ENCODE results near the gene SYNGR2. TPM values are rescaled to one million over a fixed set of nuclear protein-coding genes. Genes with fewer than 3 reads are reported as not detected.

The SYNGR2 gene
- polyA plus RNA-seq, 3 donors, result 52.8 to 75.7 (median 63.8) TPM

- DNase-seq (ENCODE audit: extremely low read depth in 1 of 11, low read depth in 9 of 11, low spot score in 4 of 11), result no peak
These were observed 42.1 kb upstream of the SYNGR2 start for GRCh38 chr17:78125976-78126894.

DNA sequence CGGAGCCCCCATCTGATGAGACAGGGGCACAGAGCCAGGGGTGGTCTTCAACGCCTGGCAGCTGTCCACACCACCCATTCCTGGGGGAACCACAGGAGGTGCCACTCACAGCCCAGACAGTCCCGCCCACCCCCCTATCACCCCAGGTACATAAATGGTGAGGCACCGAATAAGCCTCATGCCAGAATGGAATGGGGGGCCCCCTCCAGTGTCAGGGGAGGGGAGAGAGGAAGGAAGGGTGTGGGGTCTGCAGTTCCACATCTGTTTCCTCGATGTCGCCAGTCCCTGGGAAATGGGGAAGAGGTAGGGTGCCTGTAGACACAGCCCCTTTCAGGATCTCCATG, 41.5 kb upstream of the SYNGR2 start:
- no peak for DNase-seq (ENCODE audit: extremely low read depth in 1 of 11, low read depth in 9 of 11, low spot score in 4 of 11)

DNA sequence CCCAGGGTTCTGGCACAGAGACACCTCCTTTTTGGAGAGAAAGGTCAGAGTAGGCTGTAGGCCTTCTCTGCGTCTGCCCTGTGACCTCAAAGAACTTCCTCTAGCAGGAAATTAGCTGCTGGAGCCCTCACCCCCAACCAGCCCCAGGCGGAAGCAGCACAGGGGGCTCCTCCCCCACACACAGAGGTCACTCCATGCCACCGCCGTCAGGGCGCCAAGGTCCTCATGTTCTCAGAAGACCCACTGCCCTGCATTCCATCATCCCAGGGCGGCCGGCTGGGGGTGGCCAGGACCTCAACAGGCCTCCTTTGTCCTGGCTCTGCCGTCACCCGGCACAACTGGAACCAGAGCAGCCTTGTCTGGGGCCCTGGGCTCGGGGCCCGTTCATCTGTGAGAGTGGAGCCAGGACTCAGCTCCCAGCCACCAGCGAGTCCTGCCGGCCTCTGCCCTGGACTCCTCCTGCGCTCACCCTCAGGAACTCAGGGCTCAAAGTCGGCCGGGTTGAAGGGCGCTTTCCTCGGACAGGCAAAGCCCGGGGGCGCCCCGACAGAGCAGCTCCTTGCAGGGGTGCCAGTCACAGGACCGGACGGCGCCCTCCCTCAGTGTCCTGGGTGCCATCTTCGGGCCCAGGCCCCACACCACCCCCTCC, 41.0 kb upstream of the SYNGR2 start:
- DNase-seq (ENCODE audit: extremely low read depth in 1 of 11, low read depth in 9 of 11, low spot score in 4 of 11), result no peak

GRCh38 chr17:78127888-78128550, 40.4 kb upstream of the SYNGR2 start:
- no peak for DNase-seq (ENCODE audit: extremely low read depth in 1 of 11, low read depth in 9 of 11, low spot score in 4 of 11)

- DNase-seq (ENCODE audit: extremely low read depth in 1 of 11, low read depth in 9 of 11, low spot score in 4 of 11), result no peak
These were observed 39.6 kb upstream of the SYNGR2 start, which contains the start of gene TMC6 for GRCh38 chr17:78128551-78129350. Gene TMC6 (minus strand): TSS chr17:78128755. CDS start chr17:78126832, 1,923 bp downstream.

DNA sequence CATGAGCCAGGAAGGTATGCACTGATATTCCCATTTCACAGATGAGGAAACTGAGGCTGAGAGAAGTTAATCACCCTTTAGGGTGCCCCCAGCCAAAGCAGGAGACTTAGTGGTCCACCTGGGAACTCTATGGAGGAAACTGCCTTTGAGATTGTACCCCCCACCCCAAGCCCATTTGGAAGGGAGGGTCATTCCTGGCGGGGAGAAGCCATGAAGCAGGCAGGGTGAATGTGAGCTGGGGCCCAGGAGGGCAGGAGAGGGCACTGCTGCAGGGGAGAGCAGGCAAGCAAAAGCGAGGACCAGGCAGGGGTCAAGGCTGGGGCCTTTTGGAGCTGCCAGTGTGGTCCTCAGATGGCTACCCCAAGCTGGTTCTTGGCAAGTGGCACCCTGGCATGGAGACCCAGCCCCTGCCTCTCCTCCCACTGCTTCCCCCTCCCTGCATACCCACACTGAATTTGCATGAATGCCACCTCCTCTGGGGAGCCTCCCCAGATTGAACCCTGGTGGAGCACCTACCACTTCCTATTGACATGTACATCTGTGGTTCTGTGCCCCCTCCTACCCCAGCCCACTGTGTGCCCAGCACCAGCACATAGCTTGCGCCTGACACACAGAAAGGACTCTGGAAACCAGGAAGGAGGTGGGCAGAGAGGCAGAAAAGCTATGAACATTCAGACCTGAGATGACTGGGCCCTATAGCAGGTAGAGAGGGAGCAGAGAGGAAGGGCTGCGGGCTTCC, 38.9 kb upstream of the SYNGR2 start:
- DNase-seq (ENCODE audit: extremely low read depth in 1 of 11, low read depth in 9 of 11, low spot score in 4 of 11), result no peak

DNA sequence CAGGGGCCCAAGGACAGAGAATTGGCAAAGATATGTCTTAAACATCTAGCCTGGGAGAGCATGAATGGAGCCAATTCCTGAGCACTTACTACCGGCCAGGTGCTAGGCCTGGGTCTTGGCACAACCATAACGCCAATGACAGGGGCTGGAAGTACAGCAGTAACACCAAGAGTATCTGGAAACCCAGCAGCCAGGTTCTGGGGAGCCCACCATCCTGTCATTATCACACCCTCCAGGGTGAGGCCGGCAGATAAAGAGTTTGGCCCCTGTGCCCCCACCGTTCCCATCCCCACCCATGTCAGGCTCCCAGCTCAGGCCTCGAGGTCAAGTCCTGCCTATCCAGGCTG, 38.3 kb upstream of the SYNGR2 start:
- no peak for DNase-seq (ENCODE audit: extremely low read depth in 1 of 11, low read depth in 9 of 11, low spot score in 4 of 11)

GRCh38 chr17:78130437-78131101, 37.8 kb upstream of the SYNGR2 start, which contains the start of gene TMC8:
Gene TMC8 (plus strand): TSS chr17:78130771. CDS start chr17:78131589, 818 bp downstream.
- no peak for DNase-seq (ENCODE audit: extremely low read depth in 1 of 11, low read depth in 9 of 11, low spot score in 4 of 11)

- no peak for DNase-seq (ENCODE audit: extremely low read depth in 1 of 11, low read depth in 9 of 11, low spot score in 4 of 11)
These were observed 37.0 kb upstream of the SYNGR2 start for GRCh38 chr17:78131172-78132083.

- peak in 1 of 11 donors; percentile 37 for DNase-seq (ENCODE audit: extremely low read depth in 1 of 11, low read depth in 9 of 11, low spot score in 4 of 11)
These were observed 36.2 kb upstream of the SYNGR2 start for GRCh38 chr17:78132084-78132676.

GRCh38 chr17:78132767-78133178, 35.6 kb upstream of the SYNGR2 start:
- DNase-seq (ENCODE audit: extremely low read depth in 1 of 11, low read depth in 9 of 11, low spot score in 4 of 11), result no peak

DNA sequence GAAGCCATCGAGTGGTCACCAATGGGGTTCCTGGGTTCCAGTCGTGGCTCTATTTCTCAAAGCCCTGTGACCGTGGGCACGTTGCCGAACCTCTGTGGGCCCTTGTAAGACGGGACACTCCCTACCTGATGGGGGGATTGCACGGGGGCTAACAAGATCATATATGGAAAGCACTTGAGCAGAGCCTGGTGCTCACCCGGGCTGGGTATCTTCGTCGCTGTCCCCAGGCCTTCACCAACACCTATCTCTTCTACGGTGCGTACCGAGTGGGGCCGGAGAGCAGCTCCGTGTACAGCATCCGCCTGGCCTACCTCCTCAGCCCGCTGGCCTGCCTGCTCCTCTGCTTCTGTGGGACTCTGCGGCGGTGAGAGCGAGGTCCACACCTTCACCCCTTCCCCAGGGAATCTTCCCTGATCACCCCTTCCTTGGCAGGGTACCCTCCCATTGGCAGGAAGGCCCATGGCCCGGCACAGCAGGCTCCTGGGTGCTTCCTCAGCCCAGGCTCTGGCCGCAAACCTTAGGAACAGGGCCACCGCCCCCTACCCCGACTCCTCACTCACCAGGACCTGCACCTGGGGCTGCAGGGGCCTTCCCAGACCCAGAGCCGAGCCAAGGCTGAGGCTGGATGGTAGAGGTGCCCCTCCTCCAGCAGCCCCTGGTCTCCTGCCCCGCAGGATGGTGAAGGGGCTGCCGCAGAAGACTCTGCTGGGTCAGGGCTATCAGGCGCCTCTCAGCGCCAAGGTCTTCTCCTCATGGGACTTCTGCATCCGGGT, 35.0 kb upstream of the SYNGR2 start:
- no peak for DNase-seq (ENCODE audit: extremely low read depth in 1 of 11, low read depth in 9 of 11, low spot score in 4 of 11)

GRCh38 chr17:78133971-78134898, 34.1 kb upstream of the SYNGR2 start:
- DNase-seq (ENCODE audit: extremely low read depth in 1 of 11, low read depth in 9 of 11, low spot score in 4 of 11), result no peak

GRCh38 chr17:78134899-78135385, 33.4 kb upstream of the SYNGR2 start:
- DNase-seq (ENCODE audit: extremely low read depth in 1 of 11, low read depth in 9 of 11, low spot score in 4 of 11), result no peak

Data from renal cortex interstitium (tissue), 11 donors.